ENCODE data around the gene PLK2.

DNA sequence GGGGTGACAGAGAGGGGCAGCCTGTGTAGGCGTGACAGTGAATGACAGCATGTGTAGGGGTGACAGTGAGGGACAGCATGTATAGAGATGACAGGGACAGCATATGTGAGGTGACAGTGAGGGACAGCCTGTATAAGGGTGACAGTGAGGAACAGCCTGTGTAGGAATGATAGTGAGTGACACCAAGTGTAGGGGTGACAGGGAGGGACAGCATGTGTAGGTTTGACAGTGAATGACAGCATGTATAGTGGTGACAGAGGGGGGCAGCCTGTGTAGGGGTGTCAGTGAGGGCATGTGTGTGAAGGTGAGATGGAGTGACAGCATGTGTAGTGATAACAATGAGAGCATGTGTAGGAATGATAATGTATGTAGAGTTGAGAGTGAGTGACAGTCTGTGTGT is 22.6 kb upstream of the PLK2 start:
- no peak for TF ChIP-seq ZNF274 (IDR thresholded peaks at IDR 0.05; ENCODE audit: low read depth, low read length)
- no peak for TF ChIP-seq YY1 (IDR thresholded peaks at IDR 0.05; ENCODE audit: insufficient read depth, insufficient read length)
